Measurements from ENCODE around the gene ATXN1.

ATXN1 gene

GRCh38 chr6:16700916-16701234, 60.4 kb downstream of the ATXN1 start:
- no peak overlapping the region for H3K4me3 ChIP-seq (ENCODE audit: low read depth, low read length)
- TF ChIP-seq, protein P1, sequence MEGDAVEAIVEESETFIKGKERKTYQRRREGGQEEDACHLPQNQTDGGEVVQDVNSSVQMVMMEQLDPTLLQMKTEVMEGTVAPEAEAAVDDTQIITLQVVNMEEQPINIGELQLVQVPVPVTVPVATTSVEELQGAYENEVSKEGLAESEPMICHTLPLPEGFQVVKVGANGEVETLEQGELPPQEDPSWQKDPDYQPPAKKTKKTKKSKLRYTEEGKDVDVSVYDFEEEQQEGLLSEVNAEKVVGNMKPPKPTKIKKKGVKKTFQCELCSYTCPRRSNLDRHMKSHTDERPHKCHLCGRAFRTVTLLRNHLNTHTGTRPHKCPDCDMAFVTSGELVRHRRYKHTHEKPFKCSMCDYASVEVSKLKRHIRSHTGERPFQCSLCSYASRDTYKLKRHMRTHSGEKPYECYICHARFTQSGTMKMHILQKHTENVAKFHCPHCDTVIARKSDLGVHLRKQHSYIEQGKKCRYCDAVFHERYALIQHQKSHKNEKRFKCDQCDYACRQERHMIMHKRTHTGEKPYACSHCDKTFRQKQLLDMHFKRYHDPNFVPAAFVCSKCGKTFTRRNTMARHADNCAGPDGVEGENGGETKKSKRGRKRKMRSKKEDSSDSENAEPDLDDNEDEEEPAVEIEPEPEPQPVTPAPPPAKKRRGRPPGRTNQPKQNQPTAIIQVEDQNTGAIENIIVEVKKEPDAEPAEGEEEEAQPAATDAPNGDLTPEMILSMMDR (IDR thresholded peaks at IDR 0.05; ENCODE audit: low read depth, low read length) = no peak

GRCh38 chr6:16700202-16700915, 60.9 kb downstream of the ATXN1 start:
- TF ChIP-seq, protein P1 (IDR thresholded peaks at IDR 0.05; ENCODE audit: low read depth, low read length) = no peak
- 0 out of 2 replicates have a peak overlapping the region, but pooled peaks have one; percentile 7 for H3K4me3 ChIP-seq (ENCODE audit: low read depth, low read length)

DNA sequence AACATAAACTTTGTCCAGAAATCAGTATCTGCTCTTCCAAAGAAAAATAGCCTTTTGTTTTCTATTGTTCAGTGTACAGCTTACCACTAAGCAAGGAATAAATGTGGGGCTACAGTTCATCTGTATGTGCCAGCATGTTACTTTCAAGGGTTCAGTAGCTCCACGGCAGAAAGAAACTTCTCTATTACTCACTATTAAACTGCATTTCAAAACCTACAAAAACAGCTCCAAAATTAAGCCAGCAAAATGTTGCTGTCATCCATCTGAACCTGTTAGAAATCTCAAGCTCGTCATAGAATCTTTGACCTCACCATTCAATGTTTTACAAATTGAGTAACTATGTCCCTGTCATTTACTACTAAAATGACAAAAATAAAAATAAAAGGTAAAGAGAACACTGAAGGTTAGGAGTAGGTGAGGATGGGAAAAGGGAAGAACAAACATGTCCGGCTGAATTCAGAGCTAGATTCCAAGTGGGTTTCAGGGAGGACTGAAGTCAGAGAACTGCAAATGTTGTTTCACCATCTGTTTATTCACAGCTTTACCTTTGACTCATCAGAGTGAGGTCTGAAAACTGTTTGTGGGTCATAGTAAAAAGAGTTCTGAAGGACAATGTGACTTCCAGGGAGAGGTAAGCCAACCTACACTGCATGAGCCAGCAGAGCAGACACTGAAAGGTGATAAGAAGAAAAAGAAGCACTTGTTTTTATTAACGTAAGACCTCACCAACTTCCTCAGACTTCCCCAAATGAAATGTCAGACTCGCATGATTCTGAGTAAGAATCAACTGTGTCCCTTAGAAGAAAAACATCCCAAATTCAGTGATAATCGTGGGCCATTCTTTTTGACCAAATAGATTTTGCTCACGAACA, 62.0 kb downstream of the ATXN1 start:
- TF ChIP-seq, protein P1 (IDR thresholded peaks at IDR 0.05; ENCODE audit: low read depth, low read length) = no peak
- H3K4me3 ChIP-seq (ENCODE audit: low read depth, low read length) = no peak overlapping the region

GRCh38 chr6:16698162-16698533, 63.1 kb downstream of the ATXN1 start:
- TF ChIP-seq, protein P1 (IDR thresholded peaks at IDR 0.05; ENCODE audit: low read depth, low read length) = no peak
- no peak overlapping the region for H3K4me3 ChIP-seq (ENCODE audit: low read depth, low read length)

DNA sequence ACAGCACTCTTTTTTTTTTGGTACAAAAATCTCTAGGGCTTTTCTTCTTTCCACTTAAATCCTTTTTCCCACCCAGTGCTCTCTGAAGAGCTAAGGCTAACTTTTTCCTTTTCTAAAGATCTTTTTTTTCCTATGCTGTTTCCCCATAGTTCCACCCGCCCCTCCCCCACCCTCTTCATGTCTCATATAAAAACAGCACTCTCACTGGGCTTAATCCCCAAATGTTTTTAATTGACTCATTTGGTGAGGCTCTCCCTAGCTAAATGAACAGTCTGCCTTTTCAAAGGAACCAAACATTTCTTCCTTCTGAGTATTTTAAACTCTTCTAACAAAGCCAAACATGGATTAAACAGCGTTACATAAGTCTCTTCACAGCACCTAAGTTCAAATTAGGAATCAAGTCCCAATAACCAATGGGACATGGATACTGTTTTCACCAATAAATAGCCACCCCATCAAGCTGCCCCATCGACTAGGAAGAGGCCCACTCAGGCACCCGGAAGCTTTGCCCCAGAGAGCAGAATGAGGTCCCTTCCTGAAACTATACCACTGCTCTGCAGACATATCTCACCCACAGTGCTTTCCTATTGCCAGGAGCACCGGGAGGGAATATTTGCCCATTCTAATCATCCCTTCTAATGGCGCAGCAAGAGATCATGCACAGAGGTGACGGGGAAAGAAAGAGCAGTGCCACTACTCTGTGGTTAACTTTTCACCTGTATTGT, 63.7 kb downstream of the ATXN1 start:
- H3K4me3 ChIP-seq (ENCODE audit: low read depth, low read length) = no peak overlapping the region
- TF ChIP-seq, protein P1 (IDR thresholded peaks at IDR 0.05; ENCODE audit: low read depth, low read length) = no peak

DNA sequence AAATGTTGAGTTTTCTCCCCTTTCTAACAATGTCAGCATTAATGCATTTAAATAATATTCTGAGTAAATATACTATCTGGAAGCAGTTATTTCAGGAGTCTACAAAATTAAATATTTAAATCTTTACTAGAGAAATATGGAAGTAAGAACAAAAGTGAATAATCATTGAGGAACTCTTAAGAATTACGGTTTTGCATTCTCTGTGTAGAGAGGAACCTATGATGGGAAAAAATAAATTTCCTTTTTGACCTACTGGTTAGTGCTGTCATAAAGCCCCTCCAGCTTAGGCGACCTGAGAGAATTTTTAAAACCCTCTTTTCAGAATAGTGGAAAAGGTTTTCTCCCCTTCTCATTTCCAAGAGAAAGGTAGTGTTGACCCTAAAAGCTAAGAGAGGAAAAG, 64.8 kb downstream of the ATXN1 start:
- no peak overlapping the region for H3K4me3 ChIP-seq (ENCODE audit: low read depth, low read length)
- TF ChIP-seq, protein P1 (IDR thresholded peaks at IDR 0.05; ENCODE audit: low read depth, low read length) = no peak
